ENCODE data around the gene RHOXF2.
"Not testable (repeated sequence)": the region's sequence is repeated elsewhere in the genome, so short reads cannot be mapped to it uniquely, and the experiment has no call there.

The RHOXF2 gene

GRCh38 chrX:120158313-120158712 lies at the start of gene RHOXF2:
Gene RHOXF2 (plus strand): TSS chrX:120158613. CDS start chrX:120158751, 138 bp downstream.
- not testable (repeated sequence) for DNase-seq (ENCODE audit: extremely low read depth in 1 of 2, low read depth in 1 of 2)

- no peak for DNase-seq (ENCODE audit: extremely low read depth in 1 of 2, low read depth in 1 of 2)
Measured at GRCh38 chrX:120109378-120109777, 49.0 kb upstream of the RHOXF2 start.

GRCh38 chrX:120111611-120112010 lies 46.8 kb upstream of the RHOXF2 start:
- DNase-seq (ENCODE audit: extremely low read depth in 1 of 2, low read depth in 1 of 2), result no peak

- no peak for DNase-seq (ENCODE audit: extremely low read depth in 1 of 2, low read depth in 1 of 2)
Measured at GRCh38 chrX:120115438-120115963, 42.9 kb upstream of the RHOXF2 start, which contains the start of gene RHOXF1. Gene RHOXF1 (minus strand): TSS chrX:120115913. CDS start chrX:120115862, 51 bp downstream.

GRCh38 chrX:120120223-120120622 lies 38.2 kb upstream of the RHOXF2 start:
- DNase-seq (ENCODE audit: extremely low read depth in 1 of 2, low read depth in 1 of 2), result no peak

- DNase-seq (ENCODE audit: extremely low read depth in 1 of 2, low read depth in 1 of 2), result no peak
Measured at GRCh38 chrX:120125444-120125843, 33.0 kb upstream of the RHOXF2 start.

- DNase-seq (ENCODE audit: extremely low read depth in 1 of 2, low read depth in 1 of 2), result not testable (repeated sequence)
Measured at GRCh38 chrX:120128306-120128846, 30.0 kb upstream of the RHOXF2 start.

GRCh38 chrX:120136128-120136527 lies 22.3 kb upstream of the RHOXF2 start:
- DNase-seq (ENCODE audit: extremely low read depth in 1 of 2, low read depth in 1 of 2), result no peak

- DNase-seq (ENCODE audit: extremely low read depth in 1 of 2, low read depth in 1 of 2), result no peak
Measured at GRCh38 chrX:120136840-120137239, 21.6 kb upstream of the RHOXF2 start.

GRCh38 chrX:120137439-120137838 lies 21.0 kb upstream of the RHOXF2 start:
- no peak for DNase-seq (ENCODE audit: extremely low read depth in 1 of 2, low read depth in 1 of 2)

- DNase-seq (ENCODE audit: extremely low read depth in 1 of 2, low read depth in 1 of 2), result no peak
Measured at GRCh38 chrX:120140293-120140981, 18.0 kb upstream of the RHOXF2 start.

- no peak for DNase-seq (ENCODE audit: extremely low read depth in 1 of 2, low read depth in 1 of 2)
Measured at GRCh38 chrX:120144178-120144844, 14.1 kb upstream of the RHOXF2 start.

GRCh38 chrX:120145295-120145925 lies 13.0 kb upstream of the RHOXF2 start:
- DNase-seq (ENCODE audit: extremely low read depth in 1 of 2, low read depth in 1 of 2), result no peak

GRCh38 chrX:120146323-120146722 lies 12.1 kb upstream of the RHOXF2 start:
- DNase-seq (ENCODE audit: extremely low read depth in 1 of 2, low read depth in 1 of 2), result not testable (repeated sequence)

- DNase-seq (ENCODE audit: extremely low read depth in 1 of 2, low read depth in 1 of 2), result no peak
Measured at GRCh38 chrX:120147537-120147936, 10.9 kb upstream of the RHOXF2 start.

- not testable (repeated sequence) for DNase-seq (ENCODE audit: extremely low read depth in 1 of 2, low read depth in 1 of 2)
Measured at GRCh38 chrX:120150109-120150744, 8.2 kb upstream of the RHOXF2 start.

- not testable (repeated sequence) for DNase-seq (ENCODE audit: extremely low read depth in 1 of 2, low read depth in 1 of 2)
Measured at GRCh38 chrX:120159086-120159485, 673 bp downstream of the RHOXF2 start.

GRCh38 chrX:120193254-120193653 lies 34.8 kb downstream of the RHOXF2 start:
- not testable (repeated sequence) for DNase-seq (ENCODE audit: extremely low read depth in 1 of 2, low read depth in 1 of 2)

GRCh38 chrX:120193720-120194119 lies 35.3 kb downstream of the RHOXF2 start:
- DNase-seq (ENCODE audit: extremely low read depth in 1 of 2, low read depth in 1 of 2), result not testable (repeated sequence)

GRCh38 chrX:120195786-120196185 lies 37.4 kb downstream of the RHOXF2 start:
- DNase-seq (ENCODE audit: extremely low read depth in 1 of 2, low read depth in 1 of 2), result not testable (repeated sequence)
